IMR-90 (cell line): ENCODE results near the gene PMM1. TPM values are rescaled to one million over a fixed set of nuclear protein-coding genes. Genes with fewer than 3 reads are reported as not detected.
"Not testable (repeated sequence)": the region's sequence is repeated elsewhere in the genome, so short reads cannot be mapped to it uniquely, and the experiment has no call there.

ENCODE experiments used
- ATAC-seq: fragments of 200-7000 bp; cut with Tn5 transposase; 2 replicates; pipeline ENCODE4 v1.9.1; 2020; ENCODE audit warnings: low read depth, mild to moderate bottlenecking, moderate library complexity
- BruUV-seq: library from RNA; stranded (reverse); fragments of 400-500 nt; replicated peaks from 2 replicates; lab custom pipeline; 2021; lab: Mats Ljungman, UMichigan
- CTCF ChIA-PET: fragments of 300-600 bp; formaldehyde crosslinking; extraction: SDS; loops from one replicate; lab custom pipeline; 2021; ENCODE audit warnings: antibody characterized with exemption; lab: Yijun Ruan, JAX
- POLR2A ChIA-PET: fragments of 300-600 bp; sonication (Branson Sonifier 250); formaldehyde crosslinking; loops from one replicate; lab custom pipeline; 2022; ENCODE audit warnings: antibody characterized with exemption; ENCODE audit not compliant: unreplicated experiment; lab: Charles Lee
- DNase-seq: peaks from one replicate; pipeline ENCODE4 v3.0.0; 2013
- H2AFZ ChIP-seq: replicated peaks from 2 replicates; pipeline ENCODE3; 2013; ENCODE audit warnings: low read length, mild to moderate bottlenecking; ENCODE audit not compliant: poor library complexity
- H2AK5ac ChIP-seq: 2 replicates; pipeline ENCODE4 v1.6.1; 2013; ENCODE audit warnings: low read depth, low read length, inconsistent platforms
- H2AK9ac ChIP-seq: replicated peaks from 2 replicates; pipeline ENCODE3; 2013; ENCODE audit warnings: mild to moderate bottlenecking, low read depth, low read length, moderate library complexity; ENCODE audit not compliant: poor library complexity
- H2BK120ac ChIP-seq: 2 replicates; pipeline ENCODE4 v1.6.1; 2013; ENCODE audit warnings: low read depth, low read length, inconsistent platforms
- H2BK15ac ChIP-seq: 3 replicates; pipeline ENCODE4 v1.6.1; 2013; ENCODE audit warnings: low read depth, low read length, inconsistent platforms
- H2BK20ac ChIP-seq: 2 replicates; pipeline ENCODE4 v1.6.1; 2013; ENCODE audit warnings: low read depth, mild to moderate bottlenecking, inconsistent platforms, low read length, moderate library complexity
- H2BK5ac ChIP-seq: 2 replicates; pipeline ENCODE4 v1.6.1; 2013; ENCODE audit warnings: mild to moderate bottlenecking, low read depth, low read length, inconsistent platforms; ENCODE audit not compliant: poor library complexity, severe bottlenecking
- H3K14ac ChIP-seq: replicated peaks from 2 replicates; pipeline ENCODE4 v1.6.1; 2013; ENCODE audit warnings: low read depth, low read length, inconsistent platforms
- H3K18ac ChIP-seq: 2 replicates; pipeline ENCODE4 v1.6.1; 2013; ENCODE audit warnings: low read depth, low read length, control low read depth
- H3K23ac ChIP-seq: 2 replicates; pipeline ENCODE4 v1.6.1; 2013; ENCODE audit warnings: low read depth, low read length, inconsistent platforms
- H3K27ac ChIP-seq: 2 replicates; pipeline ENCODE4 v1.5.1; 2013; ENCODE audit warnings: mild to moderate bottlenecking, control low read depth, low read length; ENCODE audit not compliant: insufficient read depth
- H3K27me3 ChIP-seq: 2 replicates; pipeline ENCODE4 v1.6.1; 2013; ENCODE audit warnings: low read length; ENCODE audit not compliant: control insufficient read depth, insufficient read depth
- H3K36me3 ChIP-seq: 2 replicates; pipeline ENCODE4 v1.6.1; 2013; ENCODE audit warnings: low read length, mixed read lengths; ENCODE audit not compliant: control insufficient read depth, insufficient read depth
- H3K4ac ChIP-seq: 2 replicates; pipeline ENCODE4 v1.6.1; 2013; ENCODE audit warnings: low read depth, low read length, inconsistent platforms
- H3K4me1 ChIP-seq: 2 replicates; pipeline ENCODE4 v1.6.1; 2013; ENCODE audit warnings: low read length, mixed read lengths; ENCODE audit not compliant: control insufficient read depth, insufficient read depth
- H3K4me2 ChIP-seq: 2 replicates; pipeline ENCODE4 v1.6.1; 2013; ENCODE audit warnings: low read depth, mild to moderate bottlenecking, control low read depth, low read length, moderate library complexity
- H3K4me3 ChIP-seq: 2 replicates; pipeline ENCODE4 v1.5.1; 2013; ENCODE audit warnings: low read depth, mild to moderate bottlenecking, control low read depth, low read length, moderate library complexity; ENCODE audit not compliant: insufficient read depth
- H3K56ac ChIP-seq: 2 replicates; pipeline ENCODE4 v1.6.1; 2013; ENCODE audit warnings: low read length, inconsistent platforms; ENCODE audit not compliant: insufficient read depth; ENCODE audit errors: extremely low read depth
- H3K79me1 ChIP-seq, 2 experiments: 2 replicates each; pipeline ENCODE4 v1.6.1; 2013; ENCODE audit warnings: low read length in 2 of 2, inconsistent platforms in 1 of 2, low read depth in 1 of 2
- H3K9ac ChIP-seq: 2 replicates; pipeline ENCODE4 v1.6.1; 2013; ENCODE audit warnings: low read depth, low read length, control low read depth
- H3K9me1 ChIP-seq: 2 replicates; pipeline ENCODE4 v1.6.1; 2013; ENCODE audit warnings: low read length, inconsistent platforms; ENCODE audit not compliant: insufficient read depth
- H3K9me3 ChIP-seq: 2 replicates; pipeline ENCODE4 v1.6.1; 2013; ENCODE audit warnings: low read length; ENCODE audit not compliant: control insufficient read depth, insufficient read depth
- H4K20me1 ChIP-seq: 2 replicates; pipeline ENCODE4 v1.6.1; 2013; ENCODE audit warnings: low read length, inconsistent platforms; ENCODE audit not compliant: insufficient read depth
- H4K5ac ChIP-seq: 2 replicates; pipeline ENCODE4 v1.6.1; 2013; ENCODE audit warnings: mild to moderate bottlenecking, low read depth, low read length, control low read depth
- H4K8ac ChIP-seq, 2 experiments: 2 replicates each; pipeline ENCODE4 v1.6.1; 2013; ENCODE audit warnings: low read depth in 2 of 2, low read length in 2 of 2, control low read depth in 1 of 2, inconsistent platforms in 1 of 2
- H4K91ac ChIP-seq: 2 replicates; pipeline ENCODE4 v1.6.1; 2013; ENCODE audit warnings: low read depth, low read length, inconsistent platforms; ENCODE audit not compliant: insufficient read depth
- WGBS, 2 experiments: methylation state at CpG; one replicate each; pipeline versions ENCODE4 v1.1.5 to v1.1.7; 2013; ENCODE audit warnings: missing lambda C conversion rate in 2 of 2; ENCODE audit not compliant: insufficient read length in 1 of 2; ENCODE audit errors: extremely low coverage in 2 of 2; 5-methylcytosine and 5-hydroxymethylcytosine counted together
- dilution Hi-C: fragments of 300-500 bp; cut with HindIII; formaldehyde crosslinking; loops from one replicate; pipeline ENCODE4 v1.14.3; 2018; ENCODE audit warnings: low sequenced_read_pairs; ENCODE audit not compliant: unreplicated experiment
- in situ Hi-C: fragments of 300-500 bp; cut with MboI; formaldehyde crosslinking; loops from 3 replicates; pipeline ENCODE4 v1.14.3; 2019; ENCODE audit warnings: low sequenced_read_pairs, inconsistent platforms, mixed read lengths
- intact Hi-C: fragments of 100-400 bp; cut with micrococcal nuclease; formaldehyde crosslinking; loops from 2 replicates; pipeline ENCODE4 v1.10.0; 2022
- polyA plus RNA-seq, 3 experiments: library from polyadenylated mRNA; depleted of rRNA; stranded (reverse); fragments of >200 nt; gene quantifications; 2 replicates each; pipeline ENCODE4 v1.2.3, GENCODE V29; 2012; ENCODE audit warnings: low replicate concordance in 1 of 3
- total RNA-seq: library from RNA; depleted of rRNA; stranded (reverse); fragments of >200 nt; gene quantifications from 2 replicates; pipeline ENCODE4 v1.2.3, GENCODE V29; 2012

The PMM1 gene
- total and polyA plus RNA-seq, 2 of the 4 experiments (the other 2 are of a cell fraction), result 22.8 to 92.8 TPM

DNA sequence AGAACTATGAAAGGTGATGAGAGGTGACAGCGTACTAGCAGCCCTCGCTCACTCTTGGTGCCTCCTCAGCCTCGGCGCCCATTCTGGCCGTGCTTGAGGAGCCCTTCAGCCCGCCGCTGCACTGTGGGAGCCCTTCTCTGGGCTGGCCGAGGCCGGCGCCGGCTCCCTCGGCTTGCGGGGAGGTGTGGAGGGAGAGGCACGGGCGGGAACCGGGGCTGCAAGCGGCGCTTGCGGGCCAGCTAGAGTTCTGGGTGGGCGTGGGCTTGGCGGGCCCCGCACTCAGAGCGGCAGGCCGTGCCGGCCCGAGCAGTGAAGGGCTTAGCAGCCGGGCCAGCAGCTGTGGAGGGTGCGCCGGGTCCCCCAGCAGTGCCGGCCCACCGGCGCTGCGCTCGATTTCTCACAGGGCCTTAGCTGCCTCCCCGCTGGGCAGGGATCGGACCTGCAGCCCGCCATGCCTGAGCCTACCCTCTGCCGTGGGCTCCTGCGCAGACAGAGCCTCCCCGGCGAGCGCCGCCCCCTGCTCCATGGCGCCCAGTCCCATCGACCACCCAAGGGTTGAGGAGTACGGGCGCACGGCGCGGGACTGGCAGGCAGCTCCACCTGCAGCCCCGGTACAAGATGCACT is 3.8 kb upstream of the PMM1 start:
- H2AK5ac ChIP-seq, intact Hi-C loops, H2AK9ac ChIP-seq, DNase-seq, H2BK120ac ChIP-seq, in situ Hi-C loops, H3K4me3 ChIP-seq, H3K18ac ChIP-seq, H3K9me3 ChIP-seq, H2BK5ac ChIP-seq, H3K4ac ChIP-seq, H3K23ac ChIP-seq, H2AFZ ChIP-seq, H4K5ac ChIP-seq, H3K27me3 ChIP-seq, H3K4me2 ChIP-seq, dilution Hi-C loops, BruUV-seq, H2BK15ac ChIP-seq, CTCF ChIA-PET, H4K91ac ChIP-seq, H3K9ac ChIP-seq, H2BK20ac ChIP-seq, H4K8ac ChIP-seq, H3K9me1 ChIP-seq, H3K27ac ChIP-seq, H3K36me3 ChIP-seq, H3K56ac ChIP-seq, H3K14ac ChIP-seq, POLR2A ChIA-PET, ATAC-seq: not testable (repeated sequence)
- 96% methylated on average over 8 of the region's 51 CpGs; no CpG with 5 or more reads in 1 of the 2 experiments for WGBS, 2 experiments
- peaks cover 15% of the 10 kb centered on the region for H3K4me1 ChIP-seq
- H4K20me1 ChIP-seq, result peaks cover 11% of the 10 kb centered on the region
- peaks cover 4 to 35% of the 10 kb centered on the region in 2 experiments for H3K79me1 ChIP-seq
